ENCODE data around the gene RNF144A.

DNA sequence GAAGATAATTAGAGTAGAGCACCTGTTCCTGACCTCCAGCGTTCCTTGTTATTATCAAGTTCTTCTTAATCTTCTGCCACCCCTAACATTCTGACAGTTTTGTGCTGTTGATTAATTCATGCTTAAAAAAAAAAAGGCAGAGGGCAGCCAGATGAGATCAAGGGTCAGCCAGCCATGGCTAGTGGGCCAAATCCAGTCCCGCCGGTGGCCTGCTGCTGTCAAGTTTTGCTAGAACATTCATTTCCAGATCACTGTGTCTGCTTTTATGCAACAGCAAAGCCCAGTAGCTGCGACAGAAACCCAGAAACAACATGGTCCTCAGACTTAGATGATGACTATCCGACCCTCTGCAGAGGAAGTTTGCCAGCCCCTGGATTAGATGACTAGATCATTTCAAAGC lies 101.6 kb downstream of the RNF144A start:
- TF ChIP-seq, protein P1, sequence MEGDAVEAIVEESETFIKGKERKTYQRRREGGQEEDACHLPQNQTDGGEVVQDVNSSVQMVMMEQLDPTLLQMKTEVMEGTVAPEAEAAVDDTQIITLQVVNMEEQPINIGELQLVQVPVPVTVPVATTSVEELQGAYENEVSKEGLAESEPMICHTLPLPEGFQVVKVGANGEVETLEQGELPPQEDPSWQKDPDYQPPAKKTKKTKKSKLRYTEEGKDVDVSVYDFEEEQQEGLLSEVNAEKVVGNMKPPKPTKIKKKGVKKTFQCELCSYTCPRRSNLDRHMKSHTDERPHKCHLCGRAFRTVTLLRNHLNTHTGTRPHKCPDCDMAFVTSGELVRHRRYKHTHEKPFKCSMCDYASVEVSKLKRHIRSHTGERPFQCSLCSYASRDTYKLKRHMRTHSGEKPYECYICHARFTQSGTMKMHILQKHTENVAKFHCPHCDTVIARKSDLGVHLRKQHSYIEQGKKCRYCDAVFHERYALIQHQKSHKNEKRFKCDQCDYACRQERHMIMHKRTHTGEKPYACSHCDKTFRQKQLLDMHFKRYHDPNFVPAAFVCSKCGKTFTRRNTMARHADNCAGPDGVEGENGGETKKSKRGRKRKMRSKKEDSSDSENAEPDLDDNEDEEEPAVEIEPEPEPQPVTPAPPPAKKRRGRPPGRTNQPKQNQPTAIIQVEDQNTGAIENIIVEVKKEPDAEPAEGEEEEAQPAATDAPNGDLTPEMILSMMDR (IDR thresholded peaks at IDR 0.05): no peak
- no peak for TF ChIP-seq POLR2A (IDR thresholded peaks at IDR 0.05)

All from testis (tissue), 2 donors.